Measurements from ENCODE around the gene SSTR1. TPM values are rescaled to one million over a fixed set of nuclear protein-coding genes. Genes with fewer than 3 reads are reported as not detected.

SSTR1 gene
- polyA plus RNA-seq, 1 donor = 24.6 TPM

DNA sequence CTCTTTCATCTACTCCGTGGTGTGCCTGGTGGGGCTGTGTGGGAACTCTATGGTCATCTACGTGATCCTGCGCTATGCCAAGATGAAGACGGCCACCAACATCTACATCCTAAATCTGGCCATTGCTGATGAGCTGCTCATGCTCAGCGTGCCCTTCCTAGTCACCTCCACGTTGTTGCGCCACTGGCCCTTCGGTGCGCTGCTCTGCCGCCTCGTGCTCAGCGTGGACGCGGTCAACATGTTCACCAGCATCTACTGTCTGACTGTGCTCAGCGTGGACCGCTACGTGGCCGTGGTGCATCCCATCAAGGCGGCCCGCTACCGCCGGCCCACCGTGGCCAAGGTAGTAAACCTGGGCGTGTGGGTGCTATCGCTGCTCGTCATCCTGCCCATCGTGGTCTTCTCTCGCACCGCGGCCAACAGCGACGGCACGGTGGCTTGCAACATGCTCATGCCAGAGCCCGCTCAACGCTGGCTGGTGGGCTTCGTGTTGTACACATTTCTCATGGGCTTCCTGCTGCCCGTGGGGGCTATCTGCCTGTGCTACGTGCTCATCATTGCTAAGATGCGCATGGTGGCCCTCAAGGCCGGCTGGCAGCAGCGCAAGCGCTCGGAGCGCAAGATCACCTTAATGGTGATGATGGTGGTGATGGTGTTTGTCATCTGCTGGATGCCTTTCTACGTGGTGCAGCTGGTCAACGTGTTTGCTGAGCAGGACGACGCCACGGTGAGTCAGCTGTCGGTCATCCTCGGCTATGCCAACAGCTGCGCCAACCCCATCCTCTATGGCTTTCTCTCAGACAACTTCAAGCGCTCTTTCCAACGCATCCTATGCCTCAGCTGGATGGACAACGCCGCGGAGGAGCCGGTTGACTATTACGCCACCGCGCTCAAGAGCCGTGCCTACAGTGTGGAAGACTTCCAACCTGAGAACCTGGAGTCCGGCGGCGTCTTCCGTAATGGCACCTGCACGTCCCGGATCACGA, 2.2 kb downstream of the SSTR1 start:
- H3K27ac ChIP-seq (ENCODE audit: low read length) = peak overlapping the region; percentile 98
- no peaks in the 10 kb centered on the region for H3K36me3 ChIP-seq (ENCODE audit: control insufficient read depth, insufficient read depth, low read length)
- H3K9me3 ChIP-seq (ENCODE audit: control insufficient read depth, low read depth, low read length) = peaks cover 20% of the 10 kb centered on the region
- H3K4me1 ChIP-seq (ENCODE audit: control insufficient read depth, insufficient read depth, low read length) = peaks cover 18% of the 10 kb centered on the region
- peak overlapping the region; percentile 41 for H3K4me3 ChIP-seq (ENCODE audit: low read length)
- peaks cover 35% of the 10 kb centered on the region for H3K27me3 ChIP-seq (ENCODE audit: control insufficient read depth, insufficient read depth, low read length)
- peak in 1 of 2 donors; percentile 49 for DNase-seq
- no CpG with 5 or more reads among the region's 69 CpGs for WGBS (ENCODE audit: insufficient coverage, low lambda C conversion rate)

DNA sequence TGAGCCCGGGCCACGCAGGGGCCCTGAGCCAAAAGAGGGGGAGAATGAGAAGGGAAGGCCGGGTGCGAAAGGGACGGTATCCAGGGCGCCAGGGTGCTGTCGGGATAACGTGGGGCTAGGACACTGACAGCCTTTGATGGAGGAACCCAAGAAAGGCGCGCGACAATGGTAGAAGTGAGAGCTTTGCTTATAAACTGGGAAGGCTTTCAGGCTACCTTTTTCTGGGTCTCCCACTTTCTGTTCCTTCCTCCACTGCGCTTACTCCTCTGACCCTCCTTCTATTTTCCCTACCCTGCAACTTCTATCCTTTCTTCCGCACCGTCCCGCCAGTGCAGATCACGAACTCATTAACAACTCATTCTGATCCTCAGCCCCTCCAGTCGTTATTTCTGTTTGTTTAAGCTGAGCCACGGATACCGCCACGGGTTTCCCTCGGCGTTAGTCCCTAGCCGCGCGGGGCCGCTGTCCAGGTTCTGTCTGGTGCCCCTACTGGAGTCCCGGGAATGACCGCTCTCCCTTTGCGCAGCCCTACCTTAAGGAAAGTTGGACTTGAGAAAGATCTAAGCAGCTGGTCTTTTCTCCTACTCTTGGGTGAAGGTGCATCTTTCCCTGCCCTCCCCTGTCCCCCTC, 3.0 kb downstream of the SSTR1 start:
- 10% methylated on average over 2 of the region's 29 CpGs for WGBS (ENCODE audit: insufficient coverage, low lambda C conversion rate)
- peak in 1 of 2 donors; percentile 64 for DNase-seq
- Histone ChIP-seq H3K27ac (ENCODE audit: low read length) (no peak overlapping the region), H3K36me3 (ENCODE audit: control insufficient read depth, insufficient read depth, low read length) (no peaks in the 10 kb centered on the region), H3K9me3 (ENCODE audit: control insufficient read depth, low read depth, low read length) (peaks cover 20% of the 10 kb centered on the region), H3K4me1 (ENCODE audit: control insufficient read depth, insufficient read depth, low read length) (peaks cover 18% of the 10 kb centered on the region), H3K4me3 (ENCODE audit: low read length) (peak overlapping the region; percentile 41), H3K27me3 (ENCODE audit: control insufficient read depth, insufficient read depth, low read length) (peaks cover 35% of the 10 kb centered on the region)

DNA sequence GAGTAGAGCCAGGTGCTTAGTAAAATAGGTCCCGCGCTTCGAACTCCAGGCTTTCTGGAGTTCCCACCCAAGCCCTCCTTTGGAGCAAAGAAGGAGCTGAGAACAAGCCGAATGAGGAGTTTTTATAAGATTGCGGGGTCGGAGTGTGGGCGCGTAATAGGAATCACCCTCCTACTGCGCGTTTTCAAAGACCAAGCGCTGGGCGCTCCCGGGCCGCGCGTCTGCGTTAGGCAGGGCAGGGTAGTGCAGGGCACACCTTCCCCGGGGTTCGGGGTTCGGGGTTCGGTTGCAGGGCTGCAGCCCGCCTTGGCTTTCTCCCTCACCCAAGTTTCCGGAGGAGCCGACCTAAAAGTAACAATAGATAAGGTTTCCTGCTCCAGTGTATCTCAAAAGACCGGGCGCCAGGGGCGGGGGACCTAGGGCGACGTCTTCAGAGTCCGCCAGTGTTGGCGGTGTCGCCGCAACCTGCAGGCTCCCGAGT, 3.6 kb downstream of the SSTR1 start:
- Histone ChIP-seq H3K4me3 (ENCODE audit: low read length) (peak overlapping the region; percentile 41), H3K27me3 (ENCODE audit: control insufficient read depth, insufficient read depth, low read length) (peaks cover 35% of the 10 kb centered on the region), H3K27ac (ENCODE audit: low read length) (no peak overlapping the region), H3K36me3 (ENCODE audit: control insufficient read depth, insufficient read depth, low read length) (no peaks in the 10 kb centered on the region), H3K9me3 (ENCODE audit: control insufficient read depth, low read depth, low read length) (peaks cover 20% of the 10 kb centered on the region), H3K4me1 (ENCODE audit: control insufficient read depth, insufficient read depth, low read length) (peaks cover 18% of the 10 kb centered on the region)
- DNase-seq = peak in 1 of 2 donors; percentile 37
- no CpG with 5 or more reads among the region's 34 CpGs for WGBS (ENCODE audit: insufficient coverage, low lambda C conversion rate)

DNA sequence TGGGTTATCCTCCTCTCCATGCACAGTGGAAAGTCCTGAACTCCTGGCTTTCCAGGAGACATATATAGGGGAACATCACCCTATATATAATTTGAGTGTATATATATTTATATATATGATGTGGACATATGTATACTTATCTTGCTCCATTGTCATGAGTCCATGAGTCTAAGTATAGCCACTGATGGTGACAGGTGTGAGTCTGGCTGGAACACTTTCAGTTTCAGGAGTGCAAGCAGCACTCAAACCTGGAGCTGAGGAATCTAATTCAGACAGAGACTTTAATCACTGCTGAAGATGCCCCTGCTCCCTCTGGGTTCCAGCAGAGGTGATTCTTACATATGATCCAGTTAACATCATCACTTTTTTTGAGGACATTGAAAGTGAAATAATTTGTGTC, 4.4 kb downstream of the SSTR1 start:
- no peak overlapping the region for H3K4me3 ChIP-seq (ENCODE audit: low read length)
- no peaks in the 10 kb centered on the region for H3K36me3 ChIP-seq (ENCODE audit: control insufficient read depth, insufficient read depth, low read length)
- H3K9me3 ChIP-seq (ENCODE audit: control insufficient read depth, low read depth, low read length) = peaks cover 20% of the 10 kb centered on the region
- H3K27ac ChIP-seq (ENCODE audit: low read length) = no peak overlapping the region
- DNase-seq = peak in 1 of 2 donors; percentile 51
- H3K27me3 ChIP-seq (ENCODE audit: control insufficient read depth, insufficient read depth, low read length) = peaks cover 35% of the 10 kb centered on the region
- peaks cover 18% of the 10 kb centered on the region for H3K4me1 ChIP-seq (ENCODE audit: control insufficient read depth, insufficient read depth, low read length)

DNA sequence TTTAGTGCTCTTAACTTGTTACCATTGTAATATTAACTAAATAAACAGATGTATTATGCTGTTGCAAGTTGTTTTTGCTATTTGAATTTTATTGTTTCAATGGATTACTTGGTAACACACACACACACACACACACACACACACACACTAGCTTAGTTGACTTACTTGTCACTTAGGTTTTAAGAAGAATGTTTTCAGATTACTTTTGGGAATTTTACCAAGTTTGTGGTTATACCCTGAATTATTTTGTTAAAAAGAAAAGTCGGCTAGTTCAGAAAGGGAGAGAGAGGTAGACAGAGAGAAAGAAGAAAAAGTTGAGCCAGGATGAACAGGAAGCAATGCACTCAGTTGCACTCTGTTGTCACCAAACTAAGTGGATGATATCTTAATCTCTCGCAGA, 5.3 kb downstream of the SSTR1 start:
- WGBS (ENCODE audit: insufficient coverage, low lambda C conversion rate) = 80% methylated on average over 1 of the region's 2 CpGs
- Histone ChIP-seq H3K9me3 (ENCODE audit: control insufficient read depth, low read depth, low read length) (peaks cover 22% of the 10 kb centered on the region), H3K4me3 (ENCODE audit: low read length) (no peak overlapping the region), H3K36me3 (ENCODE audit: control insufficient read depth, insufficient read depth, low read length) (no peaks in the 10 kb centered on the region), H3K27me3 (ENCODE audit: control insufficient read depth, insufficient read depth, low read length) (peaks cover 32% of the 10 kb centered on the region), H3K4me1 (ENCODE audit: control insufficient read depth, insufficient read depth, low read length) (peaks cover 22% of the 10 kb centered on the region), H3K27ac (ENCODE audit: low read length) (no peak overlapping the region)
- DNase-seq = no peak

DNA sequence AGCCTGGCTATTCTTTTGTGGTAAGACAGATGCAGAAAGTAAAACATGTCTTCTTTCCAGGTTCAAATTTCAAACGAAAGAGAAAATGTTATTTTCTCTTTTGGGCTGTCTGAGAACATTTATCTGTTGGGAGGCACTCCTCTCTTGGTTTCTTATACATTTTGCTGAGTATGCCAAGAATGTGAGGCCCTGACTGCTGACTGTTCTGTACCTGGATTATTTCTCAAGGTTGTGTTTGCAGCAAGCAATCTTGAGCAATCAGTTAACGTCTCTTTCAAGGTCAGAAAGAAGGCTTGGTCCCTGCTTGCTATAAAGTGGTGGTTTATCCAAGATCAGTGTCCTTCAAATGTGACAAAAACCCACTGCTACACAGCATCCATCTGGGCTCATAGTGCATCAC, 9.8 kb downstream of the SSTR1 start:
- H3K9me3 ChIP-seq (ENCODE audit: control insufficient read depth, low read depth, low read length) = peaks cover 15% of the 10 kb centered on the region
- H3K4me1 ChIP-seq (ENCODE audit: control insufficient read depth, insufficient read depth, low read length) = peaks cover 4% of the 10 kb centered on the region
- H3K27ac ChIP-seq (ENCODE audit: low read length) = peak overlapping the region; percentile 33
- no peaks in the 10 kb centered on the region for H3K36me3 ChIP-seq (ENCODE audit: control insufficient read depth, insufficient read depth, low read length)
- peak in 1 of 2 donors; percentile 71 for DNase-seq
- no peak overlapping the region for H3K4me3 ChIP-seq (ENCODE audit: low read length)
- no CpG with 5 or more reads among the region's 2 CpGs for WGBS (ENCODE audit: insufficient coverage, low lambda C conversion rate)
- no peaks in the 10 kb centered on the region for H3K27me3 ChIP-seq (ENCODE audit: control insufficient read depth, insufficient read depth, low read length)

DNA sequence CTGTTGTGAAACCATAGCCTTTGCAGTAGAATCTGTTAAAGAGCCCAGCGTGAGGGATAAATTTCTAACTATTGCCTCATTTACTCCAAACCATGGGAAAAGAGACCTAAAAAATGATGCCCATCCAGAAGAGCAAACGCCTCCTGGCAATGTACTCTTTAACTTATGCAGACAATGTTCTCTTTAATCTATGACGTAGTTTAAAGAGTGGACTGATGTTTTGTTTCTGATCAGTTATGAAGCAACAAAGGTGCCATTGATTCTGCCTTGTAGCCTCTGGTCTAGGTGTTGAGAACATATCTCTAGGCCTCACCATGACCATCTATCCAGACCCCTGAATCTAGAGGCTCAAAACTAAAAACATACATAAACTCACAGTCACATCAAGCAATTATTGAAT, 13.4 kb downstream of the SSTR1 start:
- Histone ChIP-seq H3K9me3 (ENCODE audit: control insufficient read depth, low read depth, low read length) (peaks cover 15% of the 10 kb centered on the region), H3K36me3 (ENCODE audit: control insufficient read depth, insufficient read depth, low read length) (no peaks in the 10 kb centered on the region), H3K27me3 (ENCODE audit: control insufficient read depth, insufficient read depth, low read length) (no peaks in the 10 kb centered on the region), H3K27ac (ENCODE audit: low read length) (no peak overlapping the region), H3K4me3 (ENCODE audit: low read length) (no peak overlapping the region), H3K4me1 (ENCODE audit: control insufficient read depth, insufficient read depth, low read length) (peaks cover 4% of the 10 kb centered on the region)
- no peak for DNase-seq
- 100% methylated on average over 1 of the region's 3 CpGs for WGBS (ENCODE audit: insufficient coverage, low lambda C conversion rate)

DNA sequence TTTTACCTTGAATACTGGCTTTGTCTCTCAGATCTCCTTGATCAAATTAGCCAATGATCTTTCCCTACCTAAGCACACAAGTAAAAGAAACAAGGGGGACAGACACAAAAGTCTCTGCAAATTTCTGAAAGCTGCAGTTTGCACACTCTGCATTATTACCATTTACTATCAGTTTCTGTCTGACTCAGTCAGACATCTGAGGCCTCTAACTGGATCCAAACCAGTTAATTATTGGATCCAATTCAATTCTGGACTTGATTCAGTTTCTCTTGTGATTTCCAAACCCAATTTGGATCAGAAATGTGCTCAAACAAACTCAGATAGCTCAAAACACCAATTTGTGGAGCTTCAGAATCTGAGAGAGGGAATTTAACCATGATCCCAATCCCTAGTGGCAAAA, 16.6 kb downstream of the SSTR1 start:
- Histone ChIP-seq H3K9me3 (ENCODE audit: control insufficient read depth, low read depth, low read length) (peaks cover 1% of the 10 kb centered on the region), H3K4me1 (ENCODE audit: control insufficient read depth, insufficient read depth, low read length) (no peaks in the 10 kb centered on the region), H3K36me3 (ENCODE audit: control insufficient read depth, insufficient read depth, low read length) (no peaks in the 10 kb centered on the region), H3K27me3 (ENCODE audit: control insufficient read depth, insufficient read depth, low read length) (no peaks in the 10 kb centered on the region), H3K27ac (ENCODE audit: low read length) (no peak overlapping the region), H3K4me3 (ENCODE audit: low read length) (no peak overlapping the region)
- DNase-seq = no peak

DNA sequence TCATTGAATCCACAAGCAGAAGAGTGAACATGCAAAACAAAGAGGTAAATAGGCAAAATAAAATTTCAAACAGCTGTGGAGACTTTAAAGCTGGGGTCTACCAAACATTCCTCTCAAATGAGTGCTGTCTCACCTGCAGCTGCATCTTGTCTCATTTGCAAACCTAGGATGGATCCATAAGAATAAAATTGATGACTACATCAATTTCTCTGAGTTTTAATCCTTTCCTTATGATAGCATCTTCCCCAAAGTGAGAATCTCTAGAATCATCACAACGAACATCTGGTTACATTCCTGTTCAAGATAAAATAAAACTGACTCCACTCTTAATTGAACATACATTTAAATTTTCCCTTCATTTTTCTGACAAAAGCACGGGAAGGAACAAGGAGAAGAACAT, 18.2 kb downstream of the SSTR1 start:
- Histone ChIP-seq H3K27ac (ENCODE audit: low read length) (no peak overlapping the region), H3K9me3 (ENCODE audit: control insufficient read depth, low read depth, low read length) (no peaks in the 10 kb centered on the region), H3K27me3 (ENCODE audit: control insufficient read depth, insufficient read depth, low read length) (no peaks in the 10 kb centered on the region), H3K4me3 (ENCODE audit: low read length) (no peak overlapping the region), H3K4me1 (ENCODE audit: control insufficient read depth, insufficient read depth, low read length) (no peaks in the 10 kb centered on the region), H3K36me3 (ENCODE audit: control insufficient read depth, insufficient read depth, low read length) (no peaks in the 10 kb centered on the region)
- no peak for DNase-seq
- WGBS (ENCODE audit: insufficient coverage, low lambda C conversion rate) = 100% methylated on average over 1 of the region's 2 CpGs

DNA sequence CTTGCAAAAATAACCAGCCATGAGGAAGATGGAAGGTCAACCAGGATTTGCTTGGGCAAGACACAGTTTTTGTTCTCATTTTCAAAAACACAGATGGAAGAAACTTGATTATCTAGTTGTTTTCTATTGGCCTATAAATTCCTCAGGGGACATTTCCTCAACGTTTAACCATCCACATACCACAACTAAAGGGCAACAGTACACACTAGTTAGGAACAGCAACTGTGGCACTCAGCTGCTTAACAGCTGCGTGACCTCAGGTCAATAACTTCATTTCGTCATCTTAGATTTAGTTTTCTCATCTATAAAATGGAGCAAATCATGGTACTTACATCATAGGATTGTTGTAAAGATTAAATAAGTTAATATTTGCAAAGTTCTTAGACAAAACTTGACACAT, 18.7 kb downstream of the SSTR1 start:
- Histone ChIP-seq H3K9me3 (ENCODE audit: control insufficient read depth, low read depth, low read length) (no peaks in the 10 kb centered on the region), H3K4me3 (ENCODE audit: low read length) (no peak overlapping the region), H3K27me3 (ENCODE audit: control insufficient read depth, insufficient read depth, low read length) (no peaks in the 10 kb centered on the region), H3K27ac (ENCODE audit: low read length) (no peak overlapping the region), H3K36me3 (ENCODE audit: control insufficient read depth, insufficient read depth, low read length) (no peaks in the 10 kb centered on the region), H3K4me1 (ENCODE audit: control insufficient read depth, insufficient read depth, low read length) (no peaks in the 10 kb centered on the region)
- WGBS (ENCODE audit: insufficient coverage, low lambda C conversion rate) = no CpG with 5 or more reads among the region's 3 CpGs
- no peak for DNase-seq

Measured in large intestine (tissue), 3 donors.